Keratinocyte (primary cell): Measurements from ENCODE around the gene ASS1. TPM values are rescaled to one million over a fixed set of nuclear protein-coding genes. Genes with fewer than 3 reads are reported as not detected.

Experiments
- DNase-seq: peaks from one replicate; pipeline ENCODE4 v3.0.0-alpha.2; 2011; ENCODE audit warnings: low read depth, missing footprints, low spot score
- FAIRE-seq: peaks from 2 replicates; lab custom pipeline; 2011; peaks lifted over from hg19 to GRCh38; lab: Jason Lieb, UNC
- H2AFZ ChIP-seq: 2 replicates; pipeline ENCODE4 v1.6.0; 2012; ENCODE audit warnings: low read length, control low read depth, inconsistent platforms; ENCODE audit not compliant: control insufficient read depth
- H3K27ac ChIP-seq: 2 replicates; pipeline ENCODE4 v1.5.1; 2011; ENCODE audit warnings: low read length; ENCODE audit not compliant: control insufficient read depth, insufficient read depth
- H3K27me3 ChIP-seq: 3 replicates; pipeline ENCODE4 v1.6.0; 2011; ENCODE audit warnings: low read length; ENCODE audit not compliant: control insufficient read depth, insufficient read depth; ENCODE audit errors: extremely low read depth
- H3K36me3 ChIP-seq, 2 experiments: 2 replicates in 1 of 2; 3 replicates in 1 of 2; pipeline ENCODE4 v1.5.1; 2011; ENCODE audit warnings: low read length in 2 of 2, mild to moderate bottlenecking in 1 of 2; ENCODE audit not compliant: control insufficient read depth in 2 of 2, insufficient read depth in 2 of 2; ENCODE audit errors: extremely low read depth in 1 of 2
- H3K4me1 ChIP-seq: 3 replicates; pipeline ENCODE4 v1.5.1; 2011; ENCODE audit warnings: low read length; ENCODE audit not compliant: control insufficient read depth, insufficient read depth; ENCODE audit errors: extremely low read depth
- H3K4me2 ChIP-seq: 3 replicates; pipeline ENCODE4 v1.6.0; 2011; ENCODE audit warnings: low read depth, low read length; ENCODE audit not compliant: control insufficient read depth, insufficient read depth; ENCODE audit errors: extremely low read depth
- H3K4me3 ChIP-seq, 3 experiments: fragments of 200-600 bp in 1 of 3; sonication (generic) in 1 of 3; 2 replicates in 2 of 3; 3 replicates in 1 of 3; pipeline ENCODE4 v1.5.1; 2011 to 2016; ENCODE audit warnings: low read length in 3 of 3, mild to moderate bottlenecking in 3 of 3, control low read depth in 2 of 3, inconsistent platforms in 1 of 3, low read depth in 1 of 3, mixed read lengths in 1 of 3, mixed run types in 1 of 3, moderate library complexity in 1 of 3; ENCODE audit not compliant: control insufficient read depth in 2 of 3, insufficient read depth in 2 of 3; ENCODE audit errors: extremely low read depth in 1 of 3
- H3K79me2 ChIP-seq: 2 replicates; pipeline ENCODE4 v1.6.0; 2012; ENCODE audit warnings: low read length; ENCODE audit not compliant: control insufficient read depth, insufficient read depth
- H3K9ac ChIP-seq: 3 replicates; pipeline ENCODE4 v1.6.0; 2011; ENCODE audit warnings: low read length; ENCODE audit not compliant: control insufficient read depth, insufficient read depth; ENCODE audit errors: extremely low read depth
- H3K9me1 ChIP-seq: 3 replicates; pipeline ENCODE4 v1.6.0; 2011; ENCODE audit warnings: low read length; ENCODE audit not compliant: control insufficient read depth, insufficient read depth; ENCODE audit errors: extremely low read depth
- H3K9me3 ChIP-seq: 2 replicates; pipeline ENCODE4 v1.5.1; 2012; ENCODE audit warnings: low read depth, low read length; ENCODE audit not compliant: control insufficient read depth
- H4K20me1 ChIP-seq: 3 replicates; pipeline ENCODE4 v1.6.0; 2011; ENCODE audit warnings: low read length; ENCODE audit not compliant: control insufficient read depth, insufficient read depth; ENCODE audit errors: extremely low read depth
- EZH2 ChIP-seq: IDR thresholded peaks from one replicate; pipeline ENCODE4 v1.6.1; 2012; ENCODE audit warnings: inconsistent platforms, mild to moderate bottlenecking, low read length, moderate library complexity
- dilution Hi-C: fragments of 300-500 bp; cut with MboI; formaldehyde crosslinking; loops from one replicate; pipeline ENCODE4 v1.7.0; 2020; ENCODE audit warnings: low sequenced_read_pairs; ENCODE audit not compliant: extremely low pct_ligation_motif_present
- polyA plus RNA-seq, 5 experiments: library from polyadenylated mRNA; depleted of rRNA in 3 of 5; stranded (reverse) in 3 of 5; stranded (forward) in 1 of 5; unstranded in 1 of 5; fragments of >200 nt; gene quantifications; 1 replicate in 1 of 5; 2 replicates in 3 of 5; 3 replicates in 1 of 5; pipeline versions ENCODE4 v1.2.1 to v1.2.3, GENCODE V29; 2011 to 2012; ENCODE audit warnings: missing spikeins in 2 of 5, low read depth in 1 of 5, low replicate concordance in 1 of 5
- TF ChIP-seq, protein P1 (sequence below), 3 experiments: IDR thresholded peaks in 1 of 3; conservative IDR thresholded peaks in 1 of 3; optimal IDR thresholded peaks in 1 of 3; 2 replicates in 2 of 3; 3 replicates in 1 of 3; pipeline versions ENCODE3 to v1.5.1; 2011; ENCODE audit warnings: low read length in 3 of 3, mild to moderate bottlenecking in 3 of 3, moderate library complexity in 2 of 3, control low read depth in 1 of 3, inconsistent platforms in 1 of 3; ENCODE audit not compliant: insufficient read depth in 2 of 3; ENCODE audit errors: extremely low read depth in 1 of 3

ASS1 gene
- polyA plus RNA-seq, 1 donor (not counting 4 experiments of a cell fraction or from before 2014, with no cell fraction given), result 52.4 TPM

DNA sequence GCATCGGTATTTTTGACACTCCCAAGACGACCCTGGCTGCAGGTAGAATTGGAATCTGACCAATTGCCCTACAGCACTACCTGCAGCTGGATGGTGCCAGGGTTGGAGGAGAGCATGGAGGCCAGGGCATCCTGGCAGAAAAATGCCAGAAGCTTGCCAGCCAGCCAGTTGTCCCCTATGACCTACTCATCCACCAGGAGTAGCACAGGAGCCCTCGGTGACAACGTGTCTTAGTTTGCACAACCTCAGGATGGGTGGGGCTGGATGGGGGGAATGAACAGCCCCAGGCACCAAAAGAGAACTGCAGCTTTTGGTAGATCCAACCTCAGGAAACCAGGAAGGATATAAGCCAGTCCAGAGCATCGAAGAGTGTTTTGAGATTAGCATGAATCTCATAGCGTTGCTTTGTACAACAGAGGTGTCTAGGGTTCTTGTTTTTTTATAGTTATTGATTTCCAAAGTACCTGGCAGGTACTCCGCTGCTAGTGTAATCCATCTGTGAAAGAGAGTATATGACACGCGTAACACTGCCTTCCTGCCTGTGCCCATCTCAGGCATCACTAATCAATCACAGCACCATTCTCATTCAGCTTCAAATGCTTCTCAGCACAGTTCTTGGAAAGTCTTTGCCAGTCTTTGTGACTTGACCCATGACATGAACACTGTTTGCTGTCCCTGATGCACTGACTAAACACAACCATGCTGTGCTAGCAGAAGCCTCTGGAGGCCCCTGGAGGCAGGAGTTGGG is 36.7 kb upstream of the ASS1 start:
- H4K20me1 ChIP-seq, result no peaks in the 10 kb centered on the region
- FAIRE-seq, result no peak
- no peak overlapping the region for H2AFZ ChIP-seq
- peaks cover 8% of the 10 kb centered on the region for H3K4me1 ChIP-seq
- H3K4me3 ChIP-seq, result no peak overlapping the region
- no peak for DNase-seq
- peaks cover 4% of the 10 kb centered on the region for H3K27me3 ChIP-seq
- dilution Hi-C loops, result no loop called here
- no peaks in the 10 kb centered on the region for H3K9me1 ChIP-seq
- H3K9me3 ChIP-seq, result no peaks in the 10 kb centered on the region
- H3K27ac ChIP-seq, result no peak overlapping the region
- H3K79me2 ChIP-seq, result no peaks in the 10 kb centered on the region
- no peaks in the 10 kb centered on the region for H3K36me3 ChIP-seq
- TF ChIP-seq, protein P1, sequence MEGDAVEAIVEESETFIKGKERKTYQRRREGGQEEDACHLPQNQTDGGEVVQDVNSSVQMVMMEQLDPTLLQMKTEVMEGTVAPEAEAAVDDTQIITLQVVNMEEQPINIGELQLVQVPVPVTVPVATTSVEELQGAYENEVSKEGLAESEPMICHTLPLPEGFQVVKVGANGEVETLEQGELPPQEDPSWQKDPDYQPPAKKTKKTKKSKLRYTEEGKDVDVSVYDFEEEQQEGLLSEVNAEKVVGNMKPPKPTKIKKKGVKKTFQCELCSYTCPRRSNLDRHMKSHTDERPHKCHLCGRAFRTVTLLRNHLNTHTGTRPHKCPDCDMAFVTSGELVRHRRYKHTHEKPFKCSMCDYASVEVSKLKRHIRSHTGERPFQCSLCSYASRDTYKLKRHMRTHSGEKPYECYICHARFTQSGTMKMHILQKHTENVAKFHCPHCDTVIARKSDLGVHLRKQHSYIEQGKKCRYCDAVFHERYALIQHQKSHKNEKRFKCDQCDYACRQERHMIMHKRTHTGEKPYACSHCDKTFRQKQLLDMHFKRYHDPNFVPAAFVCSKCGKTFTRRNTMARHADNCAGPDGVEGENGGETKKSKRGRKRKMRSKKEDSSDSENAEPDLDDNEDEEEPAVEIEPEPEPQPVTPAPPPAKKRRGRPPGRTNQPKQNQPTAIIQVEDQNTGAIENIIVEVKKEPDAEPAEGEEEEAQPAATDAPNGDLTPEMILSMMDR (optimal IDR thresholded peaks at IDR 0.05 in 1 of 3, IDR thresholded peaks at IDR 0.05 in 1 of 3, conservative IDR thresholded peaks at IDR 0.05 in 1 of 3; ENCODE audit: extremely low read depth in 1 of 3, insufficient read depth in 2 of 3, low read length in 3 of 3), result no peak
- TF ChIP-seq EZH2, result no peak
- H3K9ac ChIP-seq, result no peak overlapping the region
- H3K4me2 ChIP-seq, result no peak overlapping the region

- Histone ChIP-seq H3K9ac (no peak overlapping the region), H3K27me3 (peaks cover 1% of the 10 kb centered on the region), H4K20me1 (no peaks in the 10 kb centered on the region), H2AFZ (no peak overlapping the region), H3K9me3 (no peaks in the 10 kb centered on the region), H3K4me2 (no peak overlapping the region), H3K79me2 (no peaks in the 10 kb centered on the region), H3K9me1 (no peaks in the 10 kb centered on the region), H3K36me3 (no peaks in the 10 kb centered on the region), H3K4me1 (peaks cover 8% of the 10 kb centered on the region), H3K4me3 (no peak overlapping the region), H3K27ac (no peak overlapping the region)
- dilution Hi-C loops, result no loop called here
- FAIRE-seq (no peak), DNase-seq (no peak)
- TF ChIP-seq EZH2, result no peak
- TF ChIP-seq, protein P1 (optimal IDR thresholded peaks at IDR 0.05 in 1 of 3, IDR thresholded peaks at IDR 0.05 in 1 of 3, conservative IDR thresholded peaks at IDR 0.05 in 1 of 3; ENCODE audit: extremely low read depth in 1 of 3, insufficient read depth in 2 of 3, low read length in 3 of 3), result peak in 1 of 3 experiments; percentile 20
Measured at GRCh38 chr9:130408669-130409068, 36.1 kb upstream of the ASS1 start.
